Activated T-cell treated with anti-CD3 and anti-CD28 coated beads, Interleukin-2, amount 50 U/mL, for 72 hours (primary cell): ENCODE data around the gene CALML5. TPM values are rescaled to one million over a fixed set of nuclear protein-coding genes. Genes with fewer than 3 reads are reported as not detected.

ENCODE experiments used
- ATAC-seq, 2 donors: fragments of 150-1000 bp; cut with Tn5 transposase; replicated peaks in 1 of 2; 2 replicates each; pipeline ENCODE4 v1.10.0; 2021; ENCODE audit warnings: moderate library complexity in 2 of 2, mild to moderate bottlenecking in 1 of 2
- DNase-seq, 2 donors: peaks; one replicate each; pipeline ENCODE4 v3.0.0; 2021 to 2022; ENCODE audit warnings: mixed read lengths in 1 of 2
- H3K27ac Mint-ChIP-seq: one replicate; pipeline ENCODE4 v1.8.0; 2022; ENCODE audit warnings: mild to moderate bottlenecking, moderate library complexity, mixed read lengths
- H3K27me3 Mint-ChIP-seq: one replicate; pipeline ENCODE4 v1.8.0; 2022; ENCODE audit warnings: low read depth, mixed read lengths
- H3K36me3 Mint-ChIP-seq, 2 donors: one replicate each; pipeline ENCODE4 v1.8.0; 2022; ENCODE audit warnings: mixed read lengths in 2 of 2, mild to moderate bottlenecking in 1 of 2; ENCODE audit not compliant: insufficient read depth in 2 of 2
- H3K4me1 Mint-ChIP-seq: one replicate; pipeline ENCODE4 v1.8.0; 2022; ENCODE audit warnings: low read depth, mixed read lengths
- H3K4me3 Mint-ChIP-seq, 2 donors: one replicate each; pipeline ENCODE4 v1.8.0; 2022; ENCODE audit warnings: mild to moderate bottlenecking in 2 of 2, mixed read lengths in 2 of 2, moderate library complexity in 2 of 2
- H3K9me3 Mint-ChIP-seq, 2 donors: one replicate each; pipeline ENCODE4 v1.8.0; 2022; ENCODE audit warnings: mixed read lengths in 2 of 2
- total RNA-seq, 2 donors: library from RNA; stranded (reverse); gene quantifications; one replicate each; pipeline ENCODE4 v1.2.3, GENCODE V29; 2022

CALML5 gene
- total RNA-seq, 2 donors from 2014 or later: not detected

DNA sequence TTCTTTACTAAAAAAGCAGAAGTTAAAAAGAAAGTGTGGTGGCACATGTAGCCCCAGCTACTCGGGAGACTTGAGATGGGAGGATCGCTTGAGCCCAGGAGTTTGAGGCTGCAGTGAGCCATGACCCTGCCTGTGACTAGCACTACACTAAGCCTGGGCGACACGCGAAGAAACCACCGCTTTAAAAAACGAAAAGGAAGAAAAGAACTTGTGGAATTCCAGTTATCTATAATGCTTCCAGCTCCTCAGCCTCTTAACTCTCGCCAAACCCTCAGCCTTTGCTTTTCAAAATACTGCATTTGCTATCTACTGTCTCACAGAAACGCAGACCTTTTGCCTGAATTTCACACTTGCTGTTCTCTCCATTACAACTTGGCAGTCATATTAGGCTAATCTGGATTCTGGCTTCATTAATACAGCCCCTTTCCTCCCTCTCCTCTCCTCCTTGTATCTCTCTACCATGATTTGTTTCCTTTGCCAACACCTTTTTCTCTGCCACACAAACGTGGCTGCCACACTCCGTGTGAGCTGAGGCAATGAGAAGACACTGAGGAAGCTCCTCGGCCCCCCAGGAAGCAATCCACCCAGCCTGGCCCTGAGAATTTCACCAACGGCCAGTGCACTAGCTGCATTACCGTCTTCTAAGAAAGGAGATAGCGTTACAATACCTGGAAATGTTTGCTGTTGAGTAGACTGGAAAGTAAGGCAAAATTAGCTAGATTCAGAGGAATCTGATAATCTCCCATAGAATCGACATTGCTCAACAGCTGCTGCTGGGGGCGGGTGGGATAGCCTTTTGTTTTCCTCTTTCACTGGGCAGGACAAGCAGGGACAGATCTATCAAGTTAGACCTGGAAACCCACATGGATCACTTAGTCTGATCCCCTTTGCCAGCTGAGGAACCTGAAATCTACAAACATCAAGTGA lies 37.2 kb downstream of the CALML5 start:
- DNase-seq: no peak
- Mint-ChIP-seq H3K27ac (no peak overlapping the region), H3K4me1 (peaks cover 11% of the 10 kb centered on the region), H3K4me3 (no peak overlapping the region), H3K36me3 (peaks cover 0 to 12% of the 10 kb centered on the region in 2 donors), H3K27me3 (peaks cover 8% of the 10 kb centered on the region), H3K9me3 (no peaks in the 10 kb centered on the region)
- ATAC-seq: no peak

DNA sequence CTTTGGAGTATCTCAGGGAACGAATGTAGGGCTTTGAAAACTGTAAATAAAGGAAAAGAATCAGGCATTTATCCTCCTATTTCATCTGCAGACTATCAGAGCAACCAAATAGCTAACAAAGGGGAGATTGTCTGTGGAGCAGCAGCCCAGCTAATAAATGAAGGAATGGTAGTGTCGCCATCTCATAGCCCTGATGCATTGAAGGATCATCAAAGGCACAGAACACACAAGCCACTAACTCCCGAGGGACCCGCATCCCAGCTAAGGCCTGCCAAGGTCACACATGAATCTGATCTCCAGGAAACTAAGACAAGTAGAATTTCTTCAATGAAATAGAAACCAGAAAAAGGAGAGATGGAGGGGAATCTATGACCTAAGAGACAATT lies 38.2 kb downstream of the CALML5 start:
- Mint-ChIP-seq H3K4me1 (peaks cover 11% of the 10 kb centered on the region), H3K27ac (no peak overlapping the region), H3K4me3 (no peak overlapping the region), H3K9me3 (no peaks in the 10 kb centered on the region), H3K36me3 (peaks cover 0 to 16% of the 10 kb centered on the region in 2 donors), H3K27me3 (peaks cover 8% of the 10 kb centered on the region)
- DNase-seq (no peak), ATAC-seq (no peak)

GRCh38 chr10:5460468-5461202 lies 38.7 kb downstream of the CALML5 start:
- no peaks in the 10 kb centered on the region for H3K9me3 Mint-ChIP-seq
- no peak for ATAC-seq
- peaks cover 0 to 16% of the 10 kb centered on the region in 2 donors for H3K36me3 Mint-ChIP-seq
- DNase-seq: no peak
- H3K4me1 Mint-ChIP-seq: peaks cover 11% of the 10 kb centered on the region
- H3K27me3 Mint-ChIP-seq: peaks cover 8% of the 10 kb centered on the region
- H3K27ac Mint-ChIP-seq: no peak overlapping the region
- H3K4me3 Mint-ChIP-seq: no peak overlapping the region

DNA sequence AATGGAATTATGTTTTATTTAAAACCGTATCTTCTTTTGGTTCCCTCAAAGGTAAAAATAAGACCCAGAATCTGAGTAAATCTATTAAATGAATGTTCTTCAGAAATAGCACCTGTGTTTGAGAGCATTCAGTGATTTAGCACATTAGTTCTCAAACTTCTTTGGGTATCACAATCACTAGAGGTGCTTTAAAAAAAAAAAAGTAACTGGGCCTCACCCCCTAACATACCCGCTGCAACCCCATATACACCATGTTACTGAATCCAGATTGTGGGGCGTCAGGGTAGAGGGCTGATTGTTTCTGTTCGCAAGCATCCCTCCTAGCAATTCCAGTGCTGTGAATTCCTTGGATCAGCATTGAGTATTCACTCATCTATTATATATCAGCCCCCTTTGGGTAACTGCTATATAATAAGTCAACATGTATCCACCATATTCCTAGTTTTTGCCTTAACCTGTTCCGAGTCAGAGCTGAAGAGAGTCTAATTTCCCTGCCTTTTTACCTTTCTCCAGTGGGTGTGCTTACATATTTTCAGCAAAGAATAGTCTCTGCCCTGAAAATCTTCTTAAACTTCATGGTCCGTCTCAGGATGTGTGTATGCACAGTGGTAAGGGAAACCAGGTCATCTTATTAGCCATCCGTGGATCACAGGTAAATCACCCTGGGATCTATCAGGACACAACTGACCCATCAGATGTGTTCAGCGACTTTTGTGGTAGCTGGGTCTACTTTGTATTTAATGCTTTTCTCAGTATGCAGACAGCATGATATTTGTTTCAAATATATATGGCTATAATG lies 40.2 kb downstream of the CALML5 start:
- Mint-ChIP-seq H3K4me1 (peaks cover 11% of the 10 kb centered on the region), H3K4me3 (no peak overlapping the region), H3K36me3 (peaks cover 0 to 17% of the 10 kb centered on the region in 2 donors), H3K9me3 (no peaks in the 10 kb centered on the region), H3K27me3 (peaks cover 8% of the 10 kb centered on the region), H3K27ac (no peak overlapping the region)
- DNase-seq: no peak
- no peak for ATAC-seq

- DNase-seq: no peak
- Mint-ChIP-seq H3K4me1 (peaks cover 11% of the 10 kb centered on the region), H3K9me3 (no peaks in the 10 kb centered on the region), H3K27ac (no peak overlapping the region), H3K36me3 (peaks cover 0 to 17% of the 10 kb centered on the region in 2 donors), H3K4me3 (no peak overlapping the region), H3K27me3 (peaks cover 5% of the 10 kb centered on the region)
- no peak for ATAC-seq
Observed at GRCh38 chr10:5458425-5458824, 40.9 kb downstream of the CALML5 start.

- Mint-ChIP-seq H3K4me1 (peaks cover 11% of the 10 kb centered on the region), H3K27ac (no peak overlapping the region), H3K9me3 (no peaks in the 10 kb centered on the region), H3K4me3 (no peak overlapping the region), H3K36me3 (peaks cover 0 to 17% of the 10 kb centered on the region in 2 donors), H3K27me3 (no peaks in the 10 kb centered on the region)
- ATAC-seq: no peak
- no peak for DNase-seq
Observed at GRCh38 chr10:5457741-5458140, 41.6 kb downstream of the CALML5 start.

DNA sequence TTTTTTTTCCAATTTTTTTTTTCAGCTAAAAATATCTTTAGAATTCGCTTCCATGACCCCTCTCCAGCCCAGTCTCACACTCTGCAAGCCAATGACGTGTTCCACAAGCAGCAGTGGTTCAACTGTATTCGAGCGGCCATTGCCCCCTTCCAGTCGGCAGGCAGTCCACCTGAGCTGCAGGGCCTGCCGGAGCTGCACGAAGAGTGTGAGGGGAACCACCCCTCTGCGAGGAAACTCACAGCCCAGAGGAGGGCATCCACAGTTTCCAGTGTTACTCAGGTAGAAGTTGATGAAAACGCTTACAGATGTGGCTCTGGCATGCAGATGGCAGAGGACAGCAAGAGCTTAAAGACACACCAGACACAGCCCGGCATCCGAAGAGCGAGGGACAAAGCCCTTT lies 42.8 kb downstream of the CALML5 start:
- DNase-seq: no peak
- Mint-ChIP-seq H3K36me3 (peaks cover 0 to 20% of the 10 kb centered on the region in 2 donors), H3K9me3 (no peaks in the 10 kb centered on the region), H3K27ac (no peak overlapping the region), H3K27me3 (no peaks in the 10 kb centered on the region), H3K4me1 (peaks cover 11% of the 10 kb centered on the region), H3K4me3 (no peak overlapping the region)
- no peak for ATAC-seq

DNA sequence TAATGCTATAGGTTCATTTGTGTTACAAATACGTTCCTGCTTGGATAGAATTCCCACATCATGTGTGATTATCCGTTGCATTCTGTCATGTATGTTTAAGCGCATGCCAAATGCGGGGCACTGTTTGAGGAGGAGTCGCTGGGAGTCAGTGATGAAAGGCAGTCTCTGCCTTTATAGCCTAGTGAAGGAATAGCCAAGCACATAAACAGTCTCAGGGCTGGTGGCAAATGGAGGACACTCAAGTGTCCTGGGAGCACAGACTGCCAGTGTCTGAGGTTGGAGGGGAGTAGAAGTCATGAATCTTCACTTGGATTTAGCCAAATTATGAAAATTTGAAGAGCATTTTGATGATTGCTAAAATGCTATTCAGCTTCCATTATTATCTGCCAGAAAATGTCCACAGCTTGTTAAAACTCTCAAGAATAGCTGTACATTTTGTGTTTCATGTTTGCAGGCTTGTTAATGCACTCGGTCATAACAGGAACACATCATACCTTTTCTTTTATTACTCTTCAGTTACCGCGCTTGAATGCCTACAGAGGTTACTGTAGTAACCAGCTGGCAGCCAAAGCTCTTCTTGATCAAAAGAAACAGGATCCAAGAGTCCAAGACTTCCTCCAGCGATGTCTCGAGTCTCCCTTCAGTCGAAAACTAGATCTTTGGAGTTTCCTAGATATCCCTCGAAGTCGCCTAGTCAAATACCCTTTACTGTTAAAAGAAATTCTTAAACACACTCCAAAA lies 45.5 kb downstream of the CALML5 start:
- Mint-ChIP-seq H3K27me3 (no peaks in the 10 kb centered on the region), H3K4me3 (no peak overlapping the region), H3K4me1 (peaks cover 12% of the 10 kb centered on the region), H3K36me3 (peaks cover 0 to 18% of the 10 kb centered on the region in 2 donors), H3K27ac (no peak overlapping the region), H3K9me3 (no peaks in the 10 kb centered on the region)
- ATAC-seq (no peak), DNase-seq (no peak)

- Mint-ChIP-seq H3K27me3 (no peaks in the 10 kb centered on the region), H3K9me3 (no peaks in the 10 kb centered on the region), H3K36me3 (peaks cover 0 to 5% of the 10 kb centered on the region in 2 donors), H3K4me1 (peaks cover 31% of the 10 kb centered on the region), H3K27ac (no peak overlapping the region), H3K4me3 (no peak overlapping the region)
- DNase-seq: no peak
- ATAC-seq: no peak
Observed at GRCh38 chr10:5450605-5451384, 48.6 kb downstream of the CALML5 start.

DNA sequence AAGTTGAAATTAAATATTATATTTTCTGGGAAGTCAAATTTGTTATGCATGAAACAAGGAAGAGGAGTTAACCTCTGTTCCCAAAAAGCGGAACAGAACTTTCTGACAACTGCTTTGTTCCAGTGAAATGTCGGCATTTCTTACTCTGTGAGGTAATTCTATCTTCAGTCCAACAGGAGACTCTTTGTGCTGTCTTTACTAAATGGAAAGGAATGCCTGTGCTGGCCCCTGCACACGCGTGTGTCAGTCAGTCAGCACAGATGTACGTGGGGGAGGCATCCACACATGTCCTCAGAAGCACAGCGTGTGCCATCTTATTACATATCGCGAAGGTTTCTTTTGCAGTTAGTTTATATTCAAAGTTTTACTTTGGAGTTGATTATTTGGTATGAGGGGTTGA lies 49.5 kb downstream of the CALML5 start:
- Mint-ChIP-seq H3K27me3 (no peaks in the 10 kb centered on the region), H3K4me1 (peaks cover 31% of the 10 kb centered on the region)
- DNase-seq: no peak

GRCh38 chr10:5449227-5449626 lies 50.1 kb downstream of the CALML5 start:
- H3K36me3 Mint-ChIP-seq: peaks cover 0 to 7% of the 10 kb centered on the region in 2 donors
- ATAC-seq (no peak), DNase-seq (no peak)
- H3K27ac Mint-ChIP-seq: no peak overlapping the region
- H3K4me3 Mint-ChIP-seq: no peak overlapping the region
- H3K4me1 Mint-ChIP-seq: peaks cover 36% of the 10 kb centered on the region
- H3K9me3 Mint-ChIP-seq: no peaks in the 10 kb centered on the region
- H3K27me3 Mint-ChIP-seq: no peaks in the 10 kb centered on the region

More for the DNA sequence above, 49.5 kb downstream of the CALML5 start:
- no peak for ATAC-seq
- no peak overlapping the region for H3K27ac Mint-ChIP-seq
- peaks cover 0 to 3% of the 10 kb centered on the region in 2 donors for H3K36me3 Mint-ChIP-seq
- H3K9me3 Mint-ChIP-seq: no peaks in the 10 kb centered on the region
- H3K4me3 Mint-ChIP-seq: no peak overlapping the region
